GM12892 (cell line): Measurements from ENCODE around the gene ENTPD7. TPM values are rescaled to one million over a fixed set of nuclear protein-coding genes. Genes with fewer than 3 reads are reported as not detected.

ENCODE experiments used
- DNase-seq: peaks from one replicate; pipeline ENCODE4 v3.0.0; 2011; ENCODE audit not compliant: insufficient read length
- FAIRE-seq: peaks from 2 replicates; lab custom pipeline; 2011; peaks lifted over from hg19 to GRCh38; lab: Jason Lieb, UNC
- POLR2A ChIP-seq: IDR thresholded peaks from 2 replicates; pipeline ENCODE4 v1.6.1; 2011; ENCODE audit warnings: low read depth, low read length, control low read depth
- POLR2AphosphoS5 ChIP-seq: IDR thresholded peaks from 2 replicates; pipeline ENCODE4 v1.6.1; 2011; ENCODE audit warnings: low read depth, low read length, control low read depth
- TAF1 ChIP-seq: IDR thresholded peaks from 2 replicates; pipeline ENCODE4 v1.6.1; 2011; ENCODE audit warnings: low read depth, mild to moderate bottlenecking, control low read depth, low read length, borderline replicate concordance
- polyA plus RNA-seq: library from polyadenylated mRNA; unstranded; fragments of >200 nt; gene quantifications from one replicate; pipeline ENCODE4 v1.2.1, GENCODE V29; 2012; ENCODE audit warnings: missing spikeins, inconsistent platforms; ENCODE audit not compliant: missing spikeins

Gene ENTPD7
- polyA plus RNA-seq = 2.2 TPM

DNA sequence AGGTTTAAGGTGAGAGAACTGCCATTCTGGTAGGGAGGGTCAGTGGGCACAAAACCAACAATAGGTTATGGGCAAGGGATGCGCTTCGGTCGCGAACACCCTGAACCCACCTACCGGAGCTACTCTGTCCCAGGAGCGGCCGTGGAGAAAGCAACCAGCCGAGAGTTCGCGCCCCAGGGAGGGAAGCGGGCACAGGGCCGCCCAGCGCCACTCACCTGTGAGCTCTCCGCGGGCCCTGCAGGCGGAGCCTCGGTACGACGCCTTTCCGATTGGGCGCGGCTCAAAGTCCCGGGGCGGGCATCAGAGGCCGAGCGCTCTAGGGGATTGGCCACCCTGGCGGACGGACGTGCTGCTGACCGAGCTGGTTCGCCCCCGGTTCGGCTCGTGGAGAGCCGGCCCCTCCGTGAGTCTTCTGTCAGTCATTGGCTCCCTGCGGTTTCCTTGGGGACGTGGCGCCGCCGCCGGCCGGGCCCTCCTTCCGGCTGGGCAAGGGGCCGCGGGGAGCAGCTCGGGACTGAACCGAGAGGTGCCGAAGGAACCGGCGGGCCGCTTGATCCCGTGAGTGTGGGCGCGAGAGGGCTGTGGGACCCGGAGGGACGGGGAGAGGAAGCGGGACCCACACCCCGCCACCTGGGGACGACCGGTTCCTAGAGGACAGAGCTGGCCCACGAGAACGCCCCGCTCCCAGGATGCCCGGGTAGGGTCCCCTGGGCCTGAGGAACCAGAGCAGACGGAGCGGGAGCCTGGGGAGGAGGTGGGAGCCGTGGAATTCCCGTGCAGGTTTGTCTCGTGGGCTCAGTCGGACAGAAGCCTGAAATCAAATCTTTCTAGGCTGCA, at the start of gene ENTPD7:
TSS of gene ENTPD7 (plus strand) at position 479 of the 837 bp plus-strand sequence. CDS start 448 bp downstream, outside the sequence.
- FAIRE-seq (peak; percentile 97), DNase-seq (peak; percentile 98)
- TF ChIP-seq POLR2A (peak; percentile 60; the same call in 1 of the 2 replicates), POLR2AphosphoS5 (no peak), TAF1 (no peak)

DNA sequence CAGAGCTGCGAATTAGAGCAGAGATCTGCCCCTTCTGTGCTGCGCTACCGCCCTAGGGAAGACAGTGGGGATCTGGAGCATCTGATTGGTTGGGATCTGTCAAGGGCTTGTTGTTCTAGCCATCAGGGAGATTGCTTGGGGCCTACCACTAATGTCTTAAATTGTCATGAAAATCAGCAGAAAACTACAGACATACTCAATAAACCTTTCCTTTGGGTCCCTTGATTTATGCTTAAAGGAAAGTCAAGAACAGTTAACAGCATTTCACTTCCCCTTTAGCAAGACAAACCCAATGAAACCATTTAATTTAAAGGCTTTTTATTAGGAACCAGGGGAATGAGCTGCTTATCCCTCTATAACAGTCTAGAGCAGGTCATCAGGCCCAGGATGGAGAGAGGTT, 49.1 kb upstream of the ENTPD7 start:
- no peak for DNase-seq

DNA sequence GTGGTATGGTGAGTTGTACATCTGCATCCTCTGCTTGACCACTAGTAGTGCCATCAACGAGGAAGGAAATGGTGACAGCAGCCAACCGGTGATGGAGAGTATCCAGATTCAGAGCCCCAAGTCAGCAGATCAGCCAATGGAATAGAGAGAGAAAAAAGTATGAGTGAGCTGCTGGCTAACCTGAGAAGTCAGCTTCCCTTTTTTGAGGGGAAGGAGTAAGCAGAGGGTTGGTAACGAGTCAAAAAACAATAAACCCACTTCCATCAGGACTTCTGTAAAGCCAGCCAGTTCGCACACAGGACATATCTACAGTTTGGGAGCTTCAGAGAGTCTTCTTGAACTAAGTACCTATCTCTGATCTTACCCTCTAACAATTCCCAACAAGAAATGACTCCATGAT, 48.0 kb upstream of the ENTPD7 start:
- TF ChIP-seq POLR2AphosphoS5 = no peak
- TF ChIP-seq POLR2A = no peak
- no peak for TF ChIP-seq TAF1
- no peak for FAIRE-seq
- no peak for DNase-seq

More for the DNA sequence above, 49.1 kb upstream of the ENTPD7 start:
- no peak for FAIRE-seq
- TF ChIP-seq POLR2AphosphoS5 (no peak; the same call in 1 of the 2 replicates), POLR2A (no peak), TAF1 (no peak)

DNA sequence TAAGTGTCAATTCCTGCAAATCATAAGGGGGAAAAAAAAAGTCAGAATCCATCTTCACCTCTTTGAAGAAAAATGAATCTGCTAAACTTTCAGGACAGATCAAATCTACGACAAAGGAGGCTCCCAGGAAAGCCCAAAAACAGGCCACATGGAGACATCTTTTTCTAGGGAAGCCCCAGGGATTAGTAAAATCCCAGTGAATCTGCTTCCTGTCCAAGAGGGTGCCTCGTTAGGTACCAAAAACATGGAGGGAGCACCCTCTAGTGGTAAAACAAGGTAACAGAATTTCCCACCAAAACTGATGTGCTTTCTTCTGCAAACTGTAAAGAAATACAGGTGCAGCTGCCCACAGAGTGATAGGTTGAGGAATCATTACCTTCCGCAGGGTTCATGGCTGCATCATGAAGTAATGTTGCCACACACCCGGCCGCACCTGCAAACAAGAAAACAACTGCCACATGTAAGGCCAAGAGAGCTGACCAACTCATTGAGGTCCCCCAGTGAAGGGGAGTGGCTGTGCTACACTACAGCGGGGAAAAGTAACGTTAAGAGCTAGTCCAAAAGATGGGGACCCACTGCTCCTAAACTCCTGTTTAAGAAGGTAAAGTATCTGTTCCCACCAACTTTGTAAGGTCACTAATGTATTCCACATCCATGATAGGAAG, 47.0 kb upstream of the ENTPD7 start:
- peak; percentile 88 for FAIRE-seq
- DNase-seq = peak; percentile 31

DNA sequence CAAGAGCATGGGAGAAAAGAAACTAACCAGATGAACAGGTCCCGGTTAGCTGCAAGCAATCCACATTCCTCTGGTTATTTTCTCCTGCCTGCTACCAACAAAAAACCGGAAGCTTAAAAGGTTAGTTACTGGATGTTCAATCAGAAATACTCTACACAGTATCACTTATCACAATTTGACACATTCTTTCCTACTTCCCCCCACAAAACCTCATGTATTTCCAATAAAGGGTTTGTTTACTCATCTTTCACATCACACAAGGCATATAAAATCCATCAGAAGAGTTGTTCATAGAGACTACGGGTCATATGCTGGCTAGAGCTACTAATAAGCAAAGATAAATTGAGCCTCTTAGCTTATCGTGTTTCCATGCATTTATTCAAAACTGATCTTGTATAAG, 43.9 kb upstream of the ENTPD7 start:
- TF ChIP-seq POLR2A (no peak), POLR2AphosphoS5 (no peak), TAF1 (no peak)
- FAIRE-seq = no peak
- DNase-seq = no peak

More for the DNA sequence above, 47.0 kb upstream of the ENTPD7 start:
- TF ChIP-seq TAF1 = no peak
- TF ChIP-seq POLR2AphosphoS5 = peak; percentile 36; the same call in 1 of the 2 replicates
- TF ChIP-seq POLR2A = 0 out of 2 replicates have a peak, but pooled peaks have one; percentile 24

DNA sequence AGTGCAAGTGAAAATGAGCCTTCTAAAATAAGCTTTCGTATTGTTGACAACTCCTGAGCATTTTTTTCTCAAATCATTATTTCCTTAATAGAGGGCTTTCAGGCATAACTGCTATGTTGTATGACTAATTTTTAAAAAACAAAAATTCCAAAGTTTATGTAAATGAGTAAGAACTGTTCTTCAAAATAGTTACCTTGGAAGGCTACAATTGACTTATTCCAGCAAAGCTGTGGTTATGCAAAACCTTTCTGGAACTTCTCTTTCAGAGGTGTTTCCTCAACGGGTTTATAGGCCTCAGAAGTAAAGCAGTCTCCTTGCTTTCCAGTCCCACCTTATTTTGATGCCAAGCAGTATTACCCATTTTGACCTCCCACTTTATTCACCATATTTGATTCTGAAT, 41.6 kb upstream of the ENTPD7 start:
- TF ChIP-seq TAF1 (no peak), POLR2AphosphoS5 (no peak), POLR2A (no peak)
- DNase-seq (no peak), FAIRE-seq (no peak)

- TF ChIP-seq POLR2A = no peak
- FAIRE-seq (peak; percentile 44), DNase-seq (no peak)
These were observed 40.1 kb upstream of the ENTPD7 start for GRCh38 chr10:99619090-99619800.

DNA sequence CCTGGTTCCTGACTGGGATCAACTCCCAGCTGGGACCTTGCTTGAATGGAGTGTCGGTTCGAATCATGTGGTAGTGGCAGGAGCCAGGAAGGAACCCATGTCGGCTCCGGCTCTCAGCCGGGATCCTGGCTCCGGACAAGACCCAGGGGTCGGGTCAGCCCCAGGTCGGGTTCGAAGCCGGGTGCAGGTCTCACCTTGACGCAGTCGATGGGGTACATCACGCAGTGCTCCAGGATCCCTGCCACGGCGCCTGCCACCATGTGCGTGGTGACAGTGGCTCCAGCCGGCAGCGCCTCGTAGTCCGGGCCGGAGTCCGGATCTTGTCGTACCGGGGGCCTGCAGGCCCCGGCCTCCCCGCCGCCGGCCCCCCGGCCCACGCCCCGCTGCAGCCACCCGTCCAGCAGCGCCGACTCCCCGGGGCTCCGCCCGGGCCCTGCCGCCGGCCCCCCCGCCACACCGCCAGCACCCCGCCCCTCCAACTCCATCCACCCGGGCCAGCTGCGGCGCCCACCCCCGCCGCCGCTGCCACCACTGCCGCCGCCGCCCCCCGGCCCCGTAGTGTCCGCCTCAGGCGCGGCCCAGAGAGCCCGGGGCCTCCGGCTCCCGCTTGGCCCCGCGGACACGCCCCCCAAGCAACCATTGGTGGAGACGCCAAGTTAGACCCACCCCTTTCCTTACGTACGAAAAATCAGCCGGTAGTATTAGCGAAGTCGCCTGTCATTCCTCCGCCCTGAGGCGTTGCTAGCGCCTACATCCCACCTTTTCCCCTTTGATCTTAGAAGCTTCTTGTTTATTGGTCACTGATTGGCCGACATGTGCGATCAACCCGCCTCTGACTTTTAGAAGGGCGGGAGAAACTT, 39.2 kb upstream of the ENTPD7 start, which contains the start of gene SLC25A28:
TSS of gene SLC25A28 (minus strand) at position 589 of the 860 bp plus-strand sequence. CDS start at position 485, 104 bp downstream.
- peak; percentile 93 for FAIRE-seq
- no peak for TF ChIP-seq POLR2A
- TF ChIP-seq POLR2AphosphoS5 = no peak
- peak; percentile 66; the same call in 1 of the 2 replicates for TF ChIP-seq TAF1

GRCh38 chr10:99620711-99621453, 38.4 kb upstream of the ENTPD7 start:
- TF ChIP-seq POLR2A = peak; percentile 88
- TF ChIP-seq POLR2AphosphoS5 = peak; percentile 82
- TF ChIP-seq TAF1 = no peak
- FAIRE-seq = no peak
- DNase-seq = peak; percentile 58

More for the DNA sequence above, 39.2 kb upstream of the ENTPD7 start, which contains the start of gene SLC25A28:
- DNase-seq = peak; percentile 83
